Measurements from ENCODE around the gene EIPR1. TPM values are rescaled to one million over a fixed set of nuclear protein-coding genes. Genes with fewer than 3 reads are reported as not detected.
A peak's percentile ranks its signal among the peaks of the same experiment; 100 is the strongest.

Gene EIPR1
- 10 to 100 TPM; 36.2 to 42.7 TPM for total RNA-seq

GRCh38 chr2:3377612-3378432 lies at the start of gene EIPR1:
Gene EIPR1 (minus strand): TSS chr2:3377818. CDS start chr2:3377689, 129 bp downstream.
- CTCF ChIA-PET: interaction anchor here (1.0 kb wide), 1 partner anchor 9 kb away, joined by 3 read pairs; no protein-coding TSS in a partner anchor
- Mint-ChIP-seq H3K4me1 (peaks cover 46% of the 10 kb centered on the region), H3K27me3 (no peaks in the 10 kb centered on the region), H3K4me3 (peak within 1 kb of the TSS; percentile 99), H3K36me3 (ENCODE audit: low read depth) (peaks cover 20% of the 10 kb centered on the region), H3K27ac (peak within 1 kb of the TSS; percentile 99), H3K9me3 (no peaks in the 10 kb centered on the region)
- POLR2A ChIA-PET: no interaction called here
- DNase-seq: peak; percentile 98

GRCh38 chr2:3427272-3427671 lies 49.7 kb upstream of the EIPR1 start:
- Mint-ChIP-seq H3K27me3 (no peaks in the 10 kb centered on the region), H3K27ac (no peak overlapping the region), H3K36me3 (ENCODE audit: low read depth) (peaks cover 32% of the 10 kb centered on the region), H3K4me1 (peaks cover 6% of the 10 kb centered on the region), H3K4me3 (no peak overlapping the region), H3K9me3 (no peaks in the 10 kb centered on the region)
- ChIA-PET CTCF (interaction anchor here (1.0 kb wide), 1 partner anchor 8 kb away, joined by 3 read pairs; no protein-coding TSS in a partner anchor), POLR2A (no interaction called here)
- no peak for DNase-seq

- no peaks in the 10 kb centered on the region for H3K27me3 Mint-ChIP-seq
- POLR2A ChIA-PET: no interaction called here
Observed at GRCh38 chr2:3426615-3427014, 49.0 kb upstream of the EIPR1 start.

DNA sequence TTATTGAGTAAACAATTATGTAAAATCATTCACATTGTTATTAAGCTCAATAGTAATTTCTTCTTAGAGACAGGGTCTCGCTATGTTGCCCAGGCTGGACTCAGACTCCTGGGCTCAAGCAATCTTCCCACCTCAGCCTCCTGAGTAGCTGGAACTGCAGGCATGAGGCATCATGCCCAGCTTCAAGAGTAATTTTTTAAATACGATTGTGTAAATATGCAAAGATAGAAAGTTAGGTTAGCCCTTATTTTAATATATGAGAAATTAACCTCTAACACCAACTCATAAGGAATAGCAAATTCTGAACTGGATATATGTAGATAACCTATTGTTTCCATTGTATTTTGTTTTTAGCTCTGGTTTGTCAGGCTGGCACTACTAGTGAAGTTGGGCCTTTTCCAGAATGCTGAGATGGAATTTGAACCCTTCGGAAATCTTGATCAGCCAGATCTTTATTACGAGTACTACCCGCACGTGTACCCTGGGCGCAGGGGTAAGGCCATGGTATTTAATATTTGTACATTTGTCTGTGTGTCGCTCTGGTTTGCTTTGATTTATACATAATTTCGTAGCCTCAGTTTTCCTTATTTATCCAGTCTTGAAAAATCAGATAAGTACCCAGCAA lies 46.7 kb upstream of the EIPR1 start:
- Mint-ChIP-seq H3K4me1 (peaks cover 6% of the 10 kb centered on the region), H3K4me3 (no peak overlapping the region), H3K9me3 (no peaks in the 10 kb centered on the region), H3K27me3 (no peaks in the 10 kb centered on the region), H3K27ac (no peak overlapping the region), H3K36me3 (ENCODE audit: low read depth) (peaks cover 29% of the 10 kb centered on the region)
- CTCF ChIA-PET: interaction anchor here (1.0 to 1.3 kb wide), 5 partner anchors 8 to 228 kb away, joined by 3 to 4 read pairs (median 4); no protein-coding TSS in a partner anchor
- POLR2A ChIA-PET: no interaction called here
- DNase-seq: no peak

More at GRCh38 chr2:3426615-3427014, 49.0 kb upstream of the EIPR1 start:
- H3K4me3 Mint-ChIP-seq: no peak overlapping the region
- peaks cover 29% of the 10 kb centered on the region for H3K36me3 Mint-ChIP-seq (ENCODE audit: low read depth)
- CTCF ChIA-PET: no interaction called here
- H3K9me3 Mint-ChIP-seq: no peaks in the 10 kb centered on the region
- no peak overlapping the region for H3K27ac Mint-ChIP-seq
- DNase-seq: no peak
- H3K4me1 Mint-ChIP-seq: peaks cover 6% of the 10 kb centered on the region

GRCh38 chr2:3423492-3424170 lies 46.0 kb upstream of the EIPR1 start:
- POLR2A ChIA-PET: no interaction called here
- Mint-ChIP-seq H3K36me3 (ENCODE audit: low read depth) (peaks cover 26% of the 10 kb centered on the region), H3K4me3 (no peak overlapping the region), H3K4me1 (peaks cover 2% of the 10 kb centered on the region), H3K9me3 (no peaks in the 10 kb centered on the region), H3K27me3 (no peaks in the 10 kb centered on the region), H3K27ac (no peak overlapping the region)
- CTCF ChIA-PET: interaction anchor here (1.0 to 1.5 kb wide), 4 partner anchors 9 to 228 kb away, joined by 3 to 4 read pairs (median 4); no protein-coding TSS in a partner anchor
- peak; percentile 76 for DNase-seq

GRCh38 chr2:3422161-3422779 lies 44.7 kb upstream of the EIPR1 start:
- Mint-ChIP-seq H3K27ac (no peak overlapping the region), H3K36me3 (ENCODE audit: low read depth) (peaks cover 23% of the 10 kb centered on the region), H3K4me3 (no peak overlapping the region), H3K4me1 (peaks cover 2% of the 10 kb centered on the region), H3K27me3 (no peaks in the 10 kb centered on the region), H3K9me3 (no peaks in the 10 kb centered on the region)
- ChIA-PET CTCF (interaction anchor here (1.0 to 1.5 kb wide), 3 partner anchors 20 to 32 kb away, joined by 3 to 4 read pairs (median 3); no protein-coding TSS in a partner anchor), POLR2A (no interaction called here)
- no peak for DNase-seq

DNA sequence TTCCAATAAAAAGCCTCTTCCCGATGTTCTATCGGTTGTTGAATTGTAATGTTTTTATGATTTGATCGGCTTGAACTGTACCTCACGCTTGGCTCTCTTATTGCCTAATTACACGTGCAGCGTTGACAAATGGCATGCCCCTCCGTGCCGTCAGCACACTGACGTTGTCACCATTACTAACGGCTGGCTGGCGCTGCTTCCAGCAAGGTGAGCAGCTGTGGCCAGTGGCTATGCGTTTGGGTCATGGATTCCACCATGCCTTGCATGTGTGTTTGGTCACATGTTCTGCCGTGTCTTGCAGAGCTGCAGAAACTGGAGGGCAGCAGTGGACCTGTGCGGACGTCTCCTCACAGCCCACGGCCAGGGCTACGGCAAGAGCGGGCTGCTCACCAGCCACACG lies 44.0 kb upstream of the EIPR1 start:
- H3K4me3 Mint-ChIP-seq: no peak overlapping the region
- POLR2A ChIA-PET: no interaction called here
- peaks cover 2% of the 10 kb centered on the region for H3K4me1 Mint-ChIP-seq
- no peaks in the 10 kb centered on the region for H3K27me3 Mint-ChIP-seq
- no peak for DNase-seq
- peaks cover 21% of the 10 kb centered on the region for H3K36me3 Mint-ChIP-seq (ENCODE audit: low read depth)
- no peak overlapping the region for H3K27ac Mint-ChIP-seq
- H3K9me3 Mint-ChIP-seq: no peaks in the 10 kb centered on the region
- CTCF ChIA-PET: interaction anchor here (1.2 kb wide), 1 partner anchor 20 kb away, joined by 4 read pairs; no protein-coding TSS in a partner anchor

GRCh38 chr2:3420769-3421397 lies 43.3 kb upstream of the EIPR1 start:
- no peaks in the 10 kb centered on the region for H3K9me3 Mint-ChIP-seq
- POLR2A ChIA-PET: no interaction called here
- peaks cover 2% of the 10 kb centered on the region for H3K4me1 Mint-ChIP-seq
- no peak overlapping the region for H3K27ac Mint-ChIP-seq
- CTCF ChIA-PET: interaction anchor here (0.6 to 1.4 kb wide), 4 partner anchors 12 to 798 kb away, joined by 3 to 6 read pairs (median 4); no protein-coding TSS in a partner anchor
- no peak overlapping the region for H3K4me3 Mint-ChIP-seq
- no peak for DNase-seq
- peaks cover 21% of the 10 kb centered on the region for H3K36me3 Mint-ChIP-seq (ENCODE audit: low read depth)
- H3K27me3 Mint-ChIP-seq: no peaks in the 10 kb centered on the region

DNA sequence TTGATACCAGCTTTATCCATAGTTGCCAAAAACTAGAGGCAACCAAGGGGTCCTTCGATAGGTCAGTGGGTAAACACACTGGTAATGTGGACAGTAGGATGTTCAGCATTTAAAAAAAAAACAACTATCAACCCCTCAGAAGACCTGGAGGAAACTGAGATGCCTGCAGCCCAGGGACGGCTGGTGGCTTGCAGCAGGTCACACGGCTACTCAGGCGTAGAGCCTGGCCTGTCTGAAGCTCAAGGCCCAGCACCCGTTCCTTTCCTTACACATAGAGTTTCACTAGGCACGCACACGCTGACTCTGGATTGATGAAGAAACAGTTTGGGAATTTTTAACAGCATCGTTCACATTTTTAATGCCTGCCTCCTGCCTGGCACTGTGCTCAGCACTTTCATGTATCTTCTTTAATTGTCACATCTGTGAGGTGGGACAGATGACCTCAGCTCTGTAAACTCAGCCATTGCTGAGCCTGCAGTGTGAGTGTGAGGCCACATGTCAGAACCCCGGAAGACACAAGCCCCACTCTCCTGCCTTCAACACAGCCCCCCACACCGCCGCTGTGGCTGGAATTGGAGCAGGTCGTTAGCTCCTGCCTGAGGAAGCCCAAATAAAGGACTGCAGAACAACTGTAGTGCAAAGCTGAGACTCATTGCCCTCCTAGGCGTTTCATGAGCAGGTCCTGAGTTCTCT lies 42.6 kb upstream of the EIPR1 start:
- no peaks in the 10 kb centered on the region for H3K27me3 Mint-ChIP-seq
- peaks cover 2% of the 10 kb centered on the region for H3K4me1 Mint-ChIP-seq
- no peak overlapping the region for H3K4me3 Mint-ChIP-seq
- peaks cover 20% of the 10 kb centered on the region for H3K36me3 Mint-ChIP-seq (ENCODE audit: low read depth)
- DNase-seq: no peak
- CTCF ChIA-PET: interaction anchor here (0.8 to 1.4 kb wide), 4 partner anchors 7 to 26 kb away, joined by 3 to 6 read pairs (median 4); no protein-coding TSS in a partner anchor
- no peak overlapping the region for H3K27ac Mint-ChIP-seq
- H3K9me3 Mint-ChIP-seq: no peaks in the 10 kb centered on the region
- POLR2A ChIA-PET: no interaction called here

GRCh38 chr2:3418766-3419404 lies 41.3 kb upstream of the EIPR1 start:
- peaks cover 2% of the 10 kb centered on the region for H3K4me1 Mint-ChIP-seq
- CTCF ChIA-PET: no interaction called here
- H3K27ac Mint-ChIP-seq: no peak overlapping the region
- peaks cover 17% of the 10 kb centered on the region for H3K36me3 Mint-ChIP-seq (ENCODE audit: low read depth)
- POLR2A ChIA-PET: no interaction called here
- DNase-seq: no peak
- H3K27me3 Mint-ChIP-seq: no peaks in the 10 kb centered on the region
- H3K4me3 Mint-ChIP-seq: no peak overlapping the region
- no peaks in the 10 kb centered on the region for H3K9me3 Mint-ChIP-seq

DNA sequence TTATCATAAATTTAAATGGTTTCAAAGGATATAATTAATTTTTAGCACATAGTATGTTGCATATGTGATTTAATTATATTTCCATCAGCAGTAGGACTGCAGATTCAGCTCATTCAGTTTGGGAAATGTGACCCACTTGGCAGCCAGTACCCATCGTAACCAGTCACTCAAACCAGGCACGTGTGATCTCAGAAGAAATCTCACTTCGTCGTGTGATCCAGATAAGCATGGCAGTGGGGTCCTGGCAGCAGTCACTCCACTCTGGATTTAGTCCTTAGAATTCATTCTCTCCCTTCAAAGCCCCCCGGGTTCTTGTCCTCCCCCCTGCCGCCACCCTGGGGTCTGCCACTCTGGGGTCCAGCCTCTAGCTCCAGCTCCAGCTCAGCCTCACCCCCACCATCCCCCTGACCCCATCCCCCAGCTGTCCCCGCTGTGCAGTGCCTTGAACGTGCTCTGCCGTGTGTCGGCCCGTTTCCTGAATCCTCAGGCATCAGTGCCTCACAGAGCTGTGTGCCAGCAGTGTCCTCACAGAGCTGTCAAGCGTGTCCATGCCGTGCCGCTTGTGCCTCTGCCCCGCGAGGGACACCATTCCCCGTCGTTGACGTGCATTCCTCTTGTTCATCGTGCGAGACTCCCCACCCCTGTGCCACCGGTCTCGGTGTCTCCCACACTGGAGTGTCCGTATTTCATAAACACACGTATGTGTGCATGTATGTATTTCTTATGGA lies 36.7 kb upstream of the EIPR1 start:
- CTCF ChIA-PET: interaction anchor here (0.9 kb wide), 1 partner anchor 17 kb away, joined by 4 read pairs; no protein-coding TSS in a partner anchor

More for the DNA sequence above, 36.7 kb upstream of the EIPR1 start:
- Mint-ChIP-seq H3K36me3 (ENCODE audit: low read depth) (peaks cover 8% of the 10 kb centered on the region), H3K4me3 (no peak overlapping the region), H3K27me3 (no peaks in the 10 kb centered on the region), H3K4me1 (no peaks in the 10 kb centered on the region), H3K9me3 (no peaks in the 10 kb centered on the region), H3K27ac (no peak overlapping the region)
- DNase-seq: no peak
- POLR2A ChIA-PET: no interaction called here
